ENCODE measurements around the gene TCF7.

The TCF7 gene

DNA sequence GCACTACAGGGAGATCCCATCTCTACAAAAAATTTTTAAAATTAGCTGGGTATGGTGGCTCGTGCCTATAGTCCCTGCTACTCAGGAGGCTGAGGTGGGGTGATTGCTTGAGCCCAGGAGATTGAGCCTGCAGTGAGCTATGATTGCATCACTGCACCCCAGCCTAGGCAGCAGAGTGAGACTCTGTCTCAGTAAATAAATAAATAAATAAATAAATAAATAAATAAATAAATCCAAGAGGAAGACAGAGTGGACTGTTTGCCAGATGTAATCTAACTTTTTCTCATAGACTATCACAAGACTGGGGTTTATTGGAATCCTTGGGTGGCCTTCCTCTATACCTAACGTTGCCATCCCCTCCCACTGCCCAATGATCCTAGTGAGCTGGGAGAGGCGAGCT, 19.2 kb upstream of the TCF7 start:
- Histone ChIP-seq H3K4ac (ENCODE audit: low read depth, low read length) (no peak overlapping the region), H3K56ac (ENCODE audit: low read length) (no peak overlapping the region), H3K4me2 (ENCODE audit: low read length) (no peak overlapping the region), H3K36me3 (ENCODE audit: control insufficient read depth, insufficient read depth, low read length) (no peaks in the 10 kb centered on the region), H2BK120ac (ENCODE audit: low read depth, low read length) (no peak overlapping the region), H3K27ac (ENCODE audit: low read depth, low read length) (no peak overlapping the region), H2BK5ac (ENCODE audit: low read length) (no peak overlapping the region), H3K23ac (ENCODE audit: low read length) (no peak overlapping the region), H2AK5ac (ENCODE audit: low read length) (no peak overlapping the region), H2BK15ac (replicated peaks; ENCODE audit: low read depth) (no peak overlapping the region), H3K27me3 (ENCODE audit: insufficient read depth, low read length, poor library complexity) (no peaks in the 10 kb centered on the region), H4K8ac (ENCODE audit: low read depth, low read length) (no peak overlapping the region), H3K18ac (ENCODE audit: low read length) (no peak overlapping the region), H3K4me3 (ENCODE audit: low read length) (no peak overlapping the region), H3K4me1 (ENCODE audit: control insufficient read depth, low read depth, low read length) (peaks cover 6% of the 10 kb centered on the region), H3K79me2 (ENCODE audit: control insufficient read depth, insufficient read depth, low read length) (no peaks in the 10 kb centered on the region), H4K5ac (ENCODE audit: low read length) (no peak overlapping the region), H3K9ac (ENCODE audit: low read length) (no peak overlapping the region), H3K79me1 (ENCODE audit: low read length) (no peaks in the 10 kb centered on the region)
- WGBS (ENCODE audit: extremely low coverage, insufficient coverage, low lambda C conversion rate): no CpG with 5 or more reads among the region's 3 CpGs
- DNase-seq: no peak

DNA sequence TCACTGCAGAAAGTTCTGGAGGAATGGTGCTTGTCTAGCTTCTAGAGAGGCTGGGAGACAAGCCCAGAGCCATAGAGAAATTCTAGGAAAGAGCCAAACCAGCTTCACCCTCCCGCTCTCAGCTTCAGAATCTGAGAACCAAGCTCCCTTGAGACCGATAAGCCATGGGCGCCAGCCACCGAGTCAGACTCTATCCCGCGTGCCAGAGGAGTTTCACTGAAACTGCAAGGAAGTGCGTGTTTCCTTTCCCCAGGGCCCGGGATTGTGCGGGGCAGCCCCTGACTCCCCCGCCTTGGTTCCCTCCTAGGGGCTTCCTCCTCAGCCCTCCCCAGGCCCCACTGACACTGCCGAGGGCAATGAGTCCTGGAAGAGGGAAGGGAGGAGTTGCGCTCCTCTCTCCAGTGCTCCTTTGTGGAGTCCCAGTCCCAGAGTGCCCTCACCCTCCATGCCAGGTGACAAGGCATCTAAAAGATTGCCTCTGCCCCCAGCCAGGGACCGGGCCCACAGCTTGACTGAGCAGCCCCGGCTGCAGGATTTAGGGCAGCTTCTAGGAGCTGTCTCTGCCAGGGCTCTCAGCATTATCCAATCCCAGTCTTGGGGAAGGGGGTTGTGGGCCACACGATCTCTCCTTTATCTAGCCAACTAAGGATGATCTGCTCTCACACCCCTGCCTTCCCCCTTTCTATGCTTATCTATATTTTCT, 18.4 kb upstream of the TCF7 start:
- Histone ChIP-seq H3K27ac (ENCODE audit: low read depth, low read length) (no peak overlapping the region), H3K18ac (ENCODE audit: low read length) (no peak overlapping the region), H2BK15ac (replicated peaks; ENCODE audit: low read depth) (no peak overlapping the region), H3K4ac (ENCODE audit: low read depth, low read length) (no peak overlapping the region), H4K8ac (ENCODE audit: low read depth, low read length) (no peak overlapping the region), H3K79me2 (ENCODE audit: control insufficient read depth, insufficient read depth, low read length) (no peaks in the 10 kb centered on the region), H2AK5ac (ENCODE audit: low read length) (no peak overlapping the region), H3K79me1 (ENCODE audit: low read length) (no peaks in the 10 kb centered on the region), H3K4me2 (ENCODE audit: low read length) (no peak overlapping the region), H4K5ac (ENCODE audit: low read length) (no peak overlapping the region), H3K27me3 (ENCODE audit: insufficient read depth, low read length, poor library complexity) (no peaks in the 10 kb centered on the region), H3K36me3 (ENCODE audit: control insufficient read depth, insufficient read depth, low read length) (no peaks in the 10 kb centered on the region), H3K4me1 (ENCODE audit: control insufficient read depth, low read depth, low read length) (peaks cover 10% of the 10 kb centered on the region), H3K56ac (ENCODE audit: low read length) (no peak overlapping the region), H2BK120ac (ENCODE audit: low read depth, low read length) (no peak overlapping the region), H3K9ac (ENCODE audit: low read length) (no peak overlapping the region), H3K23ac (ENCODE audit: low read length) (no peak overlapping the region), H3K4me3 (ENCODE audit: low read length) (no peak overlapping the region), H2BK5ac (ENCODE audit: low read length) (no peak overlapping the region)
- WGBS (ENCODE audit: extremely low coverage, insufficient coverage, low lambda C conversion rate): no CpG with 5 or more reads among the region's 15 CpGs
- DNase-seq: no peak

DNA sequence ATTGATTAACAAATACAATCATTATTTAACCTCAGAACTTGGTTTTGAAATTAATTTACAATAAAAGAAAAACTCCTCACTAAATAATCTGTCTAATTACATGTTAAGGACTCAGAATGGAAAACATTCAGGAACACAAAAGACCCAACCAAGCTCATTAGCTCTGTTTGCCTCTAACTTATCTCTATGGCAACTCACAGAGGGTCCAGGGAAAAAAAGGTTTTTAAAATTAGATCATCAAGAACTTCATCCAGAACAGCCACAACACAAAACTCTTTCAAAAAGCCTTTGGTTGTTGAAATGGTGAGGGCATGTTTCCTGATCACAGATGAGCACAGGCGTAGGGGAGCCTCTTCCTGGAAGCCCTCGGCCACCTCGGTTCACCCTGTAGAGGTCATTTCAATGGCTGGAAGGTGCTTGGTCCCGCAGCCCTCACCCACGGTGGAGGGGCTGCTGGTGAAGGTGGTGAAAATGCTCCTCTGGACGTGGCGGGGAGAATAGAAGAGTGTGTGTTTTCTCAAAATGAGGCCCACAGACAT, 17.2 kb upstream of the TCF7 start:
- Histone ChIP-seq H3K18ac (ENCODE audit: low read length) (no peak overlapping the region), H3K79me1 (ENCODE audit: low read length) (no peaks in the 10 kb centered on the region), H3K4ac (ENCODE audit: low read depth, low read length) (no peak overlapping the region), H3K23ac (ENCODE audit: low read length) (no peak overlapping the region), H2BK120ac (ENCODE audit: low read depth, low read length) (no peak overlapping the region), H3K27me3 (ENCODE audit: insufficient read depth, low read length, poor library complexity) (no peaks in the 10 kb centered on the region), H3K36me3 (ENCODE audit: control insufficient read depth, insufficient read depth, low read length) (no peaks in the 10 kb centered on the region), H2BK15ac (replicated peaks; ENCODE audit: low read depth) (no peak overlapping the region), H2BK5ac (ENCODE audit: low read length) (no peak overlapping the region), H3K4me3 (ENCODE audit: low read length) (no peak overlapping the region), H2AK5ac (ENCODE audit: low read length) (no peak overlapping the region), H3K56ac (ENCODE audit: low read length) (no peak overlapping the region), H3K27ac (ENCODE audit: low read depth, low read length) (no peak overlapping the region), H3K79me2 (ENCODE audit: control insufficient read depth, insufficient read depth, low read length) (no peaks in the 10 kb centered on the region), H3K9ac (ENCODE audit: low read length) (no peak overlapping the region), H3K4me2 (ENCODE audit: low read length) (no peak overlapping the region), H4K5ac (ENCODE audit: low read length) (no peak overlapping the region), H3K4me1 (ENCODE audit: control insufficient read depth, low read depth, low read length) (peaks cover 10% of the 10 kb centered on the region), H4K8ac (ENCODE audit: low read depth, low read length) (no peak overlapping the region)
- DNase-seq: no peak
- no CpG with 5 or more reads among the region's 7 CpGs for WGBS (ENCODE audit: extremely low coverage, insufficient coverage, low lambda C conversion rate)

DNA sequence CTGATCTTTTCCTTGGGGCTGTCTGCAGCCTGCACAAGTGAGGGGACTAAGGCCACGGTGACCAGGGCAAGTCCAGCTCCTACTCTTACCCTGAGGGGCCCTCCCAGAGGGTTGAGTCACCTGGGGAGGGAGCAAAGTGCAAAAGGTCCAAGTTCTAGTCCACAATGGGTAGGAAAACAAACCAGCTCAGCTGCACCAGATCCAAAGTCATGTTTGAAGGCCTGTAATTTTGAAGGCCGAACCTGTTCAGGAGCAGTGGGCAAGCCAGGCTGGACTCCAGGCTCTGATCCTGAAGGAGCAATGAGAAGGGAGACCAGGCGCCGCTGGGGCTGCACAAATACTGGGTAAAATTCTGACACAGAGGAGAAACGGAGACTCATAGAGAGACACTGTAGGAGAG, 15.8 kb upstream of the TCF7 start:
- no peak overlapping the region for H3K27ac ChIP-seq (ENCODE audit: low read depth, low read length)

DNA sequence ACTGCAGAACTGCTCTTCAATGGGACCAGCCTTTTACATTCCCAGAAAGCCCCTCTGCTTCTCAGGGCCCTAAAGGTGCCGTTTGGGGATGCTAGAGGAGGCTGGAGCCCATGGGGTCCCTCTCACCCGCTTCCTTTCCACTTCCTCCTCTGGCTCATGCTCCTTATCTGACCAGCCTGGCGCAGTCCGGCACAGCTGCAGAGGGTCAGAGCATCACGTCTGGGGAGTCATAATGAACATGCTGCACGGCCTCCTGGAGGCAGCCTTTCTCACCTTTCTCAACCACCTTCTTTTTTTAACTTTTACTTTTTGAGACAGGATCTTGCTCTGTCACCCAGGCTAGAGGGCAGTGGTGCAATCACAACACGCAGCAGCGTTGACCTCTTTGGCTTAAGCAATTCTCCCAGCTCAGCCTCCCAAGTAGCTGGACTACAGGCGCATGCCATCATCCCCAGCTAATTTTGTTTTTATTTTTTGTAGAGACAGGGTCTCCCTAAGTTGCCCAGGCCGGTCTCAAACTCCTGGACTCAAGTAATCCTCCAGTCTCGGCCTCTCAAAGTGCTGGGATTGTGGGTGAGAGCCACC, 15.1 kb upstream of the TCF7 start:
- H3K18ac ChIP-seq (ENCODE audit: low read length): no peak overlapping the region
- no peaks in the 10 kb centered on the region for H3K79me1 ChIP-seq (ENCODE audit: low read length)
- H2AK5ac ChIP-seq (ENCODE audit: low read length): no peak overlapping the region
- H3K36me3 ChIP-seq (ENCODE audit: control insufficient read depth, insufficient read depth, low read length): no peaks in the 10 kb centered on the region
- H3K4me3 ChIP-seq (ENCODE audit: low read length): no peak overlapping the region
- H3K27ac ChIP-seq (ENCODE audit: low read depth, low read length): peak overlapping the region; percentile 41
- H2BK5ac ChIP-seq (ENCODE audit: low read length): peak overlapping the region; percentile 37
- H3K27me3 ChIP-seq (ENCODE audit: insufficient read depth, low read length, poor library complexity): no peaks in the 10 kb centered on the region
- H3K4me2 ChIP-seq (ENCODE audit: low read length): no peak overlapping the region
- WGBS (ENCODE audit: extremely low coverage, insufficient coverage, low lambda C conversion rate): no CpG with 5 or more reads among the region's 11 CpGs
- H3K4me1 ChIP-seq (ENCODE audit: control insufficient read depth, low read depth, low read length): peaks cover 13% of the 10 kb centered on the region
- no peak for DNase-seq
- no peak overlapping the region for H4K5ac ChIP-seq (ENCODE audit: low read length)
- peak overlapping the region; percentile 12 for H3K9ac ChIP-seq (ENCODE audit: low read length)
- no peak overlapping the region for H3K4ac ChIP-seq (ENCODE audit: low read depth, low read length)
- H2BK120ac ChIP-seq (ENCODE audit: low read depth, low read length): peak overlapping the region; percentile 45
- no peaks in the 10 kb centered on the region for H3K79me2 ChIP-seq (ENCODE audit: control insufficient read depth, insufficient read depth, low read length)
- no peak overlapping the region for H3K23ac ChIP-seq (ENCODE audit: low read length)
- H4K8ac ChIP-seq (ENCODE audit: low read depth, low read length): no peak overlapping the region
- peak overlapping the region; percentile 53 for H3K56ac ChIP-seq (ENCODE audit: low read length)
- no peak overlapping the region for H2BK15ac ChIP-seq (replicated peaks; ENCODE audit: low read depth)

More for the DNA sequence above, 15.8 kb upstream of the TCF7 start:
- Histone ChIP-seq H3K36me3 (ENCODE audit: control insufficient read depth, insufficient read depth, low read length) (no peaks in the 10 kb centered on the region), H3K79me2 (ENCODE audit: control insufficient read depth, insufficient read depth, low read length) (no peaks in the 10 kb centered on the region), H3K4me3 (ENCODE audit: low read length) (no peak overlapping the region), H3K4me2 (ENCODE audit: low read length) (no peak overlapping the region), H3K4me1 (ENCODE audit: control insufficient read depth, low read depth, low read length) (peaks cover 13% of the 10 kb centered on the region), H3K23ac (ENCODE audit: low read length) (no peak overlapping the region), H2BK5ac (ENCODE audit: low read length) (no peak overlapping the region), H3K56ac (ENCODE audit: low read length) (peak overlapping the region; percentile 34), H3K9ac (ENCODE audit: low read length) (no peak overlapping the region), H2BK15ac (replicated peaks; ENCODE audit: low read depth) (no peak overlapping the region), H2AK5ac (ENCODE audit: low read length) (no peak overlapping the region), H3K18ac (ENCODE audit: low read length) (no peak overlapping the region), H2BK120ac (ENCODE audit: low read depth, low read length) (no peak overlapping the region), H4K5ac (ENCODE audit: low read length) (no peak overlapping the region), H3K27me3 (ENCODE audit: insufficient read depth, low read length, poor library complexity) (no peaks in the 10 kb centered on the region), H3K4ac (ENCODE audit: low read depth, low read length) (no peak overlapping the region), H4K8ac (ENCODE audit: low read depth, low read length) (no peak overlapping the region), H3K79me1 (ENCODE audit: low read length) (no peaks in the 10 kb centered on the region)
- WGBS (ENCODE audit: extremely low coverage, insufficient coverage, low lambda C conversion rate): no CpG with 5 or more reads among the region's 5 CpGs
- DNase-seq: no peak
